ENCODE measurements around the gene SERPINA9.
"Not testable (repeated sequence)": the region's sequence is repeated elsewhere in the genome, so short reads cannot be mapped to it uniquely, and the experiment has no call there.

Gene SERPINA9

GRCh38 chr14:94476023-94476422 lies at the start of gene SERPINA9:
SERPINA9 (minus strand) TSS chr14:94476197; CDS start chr14:94469840, 6,357 bp downstream.
- DNase-seq: no peak

GRCh38 chr14:94524093-94524492 lies 48.1 kb upstream of the SERPINA9 start:
- DNase-seq: no peak

GRCh38 chr14:94523265-94523664 lies 47.3 kb upstream of the SERPINA9 start:
- DNase-seq: no peak

- DNase-seq: no peak
Measured at GRCh38 chr14:94522115-94522724, 46.2 kb upstream of the SERPINA9 start.

- no peak for DNase-seq
Measured at GRCh38 chr14:94521375-94522114, 45.5 kb upstream of the SERPINA9 start.

- DNase-seq: no peak
Measured at GRCh38 chr14:94517641-94518257, 41.8 kb upstream of the SERPINA9 start.

- no peak for DNase-seq
Measured at GRCh38 chr14:94517248-94517640, 41.2 kb upstream of the SERPINA9 start.

- no peak for DNase-seq
Measured at GRCh38 chr14:94515856-94516255, 39.9 kb upstream of the SERPINA9 start.

GRCh38 chr14:94515426-94515825 lies 39.4 kb upstream of the SERPINA9 start:
- DNase-seq: no peak

GRCh38 chr14:94514351-94514750 lies 38.4 kb upstream of the SERPINA9 start:
- DNase-seq: no peak

GRCh38 chr14:94510481-94510880 lies 34.5 kb upstream of the SERPINA9 start:
- not testable (repeated sequence) for DNase-seq

- no peak for DNase-seq
Measured at GRCh38 chr14:94509356-94509755, 33.4 kb upstream of the SERPINA9 start, which contains the start of gene SERPINA12. SERPINA12 (minus strand) TSS chr14:94509469; CDS start chr14:94498397, 11,072 bp downstream.

- DNase-seq: no peak
Measured at GRCh38 chr14:94505641-94506040, 29.6 kb upstream of the SERPINA9 start.

- no peak for DNase-seq
Measured at GRCh38 chr14:94505206-94505605, 29.2 kb upstream of the SERPINA9 start.

- DNase-seq: no peak
Measured at GRCh38 chr14:94501588-94502516, 25.9 kb upstream of the SERPINA9 start.

GRCh38 chr14:94500264-94500663 lies 24.3 kb upstream of the SERPINA9 start:
- no peak for DNase-seq

- no peak for DNase-seq
Measured at GRCh38 chr14:94499673-94500072, 23.7 kb upstream of the SERPINA9 start.

- DNase-seq: no peak
Measured at GRCh38 chr14:94498215-94498614, 22.2 kb upstream of the SERPINA9 start.

GRCh38 chr14:94494085-94494484 lies 18.1 kb upstream of the SERPINA9 start:
- no peak for DNase-seq

GRCh38 chr14:94491511-94491910 lies 15.5 kb upstream of the SERPINA9 start:
- no peak for DNase-seq

- no peak for DNase-seq
Measured at GRCh38 chr14:94489336-94489735, 13.3 kb upstream of the SERPINA9 start.

- no peak for DNase-seq
Measured at GRCh38 chr14:94486883-94487282, 10.9 kb upstream of the SERPINA9 start.
